NCI-H526 (cell line): ENCODE results near the gene SMCO1.
"Not testable (repeated sequence)": the region's sequence is repeated elsewhere in the genome, so short reads cannot be mapped to it uniquely, and the experiment has no call there.

Experiments
- DNase-seq, 2 experiments: peaks; one replicate each; lab custom pipeline; 2025; lab: John Stamatoyannopoulos, UW

SMCO1 gene

GRCh38 chr3:196521291-196521690, 6.1 kb upstream of the SMCO1 start:
- not testable (repeated sequence) for DNase-seq

DNA sequence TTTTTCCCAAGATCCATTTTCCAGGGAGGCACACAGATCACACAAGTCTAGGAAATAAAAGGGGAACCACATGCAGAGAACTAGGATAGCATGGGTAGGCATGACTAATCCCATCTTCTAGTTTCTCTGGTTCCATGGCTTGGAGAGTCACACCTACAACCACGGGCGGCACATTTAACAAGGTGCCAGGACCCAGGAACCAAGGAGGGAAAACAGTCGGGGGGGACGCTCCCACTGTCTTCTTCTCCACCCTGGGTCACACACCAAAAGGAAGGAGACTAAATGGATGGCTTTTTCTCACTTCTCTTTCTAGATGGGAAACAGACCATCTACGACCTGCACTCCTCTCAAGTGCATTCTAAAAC, 4.6 kb upstream of the SMCO1 start:
- no peak for DNase-seq

GRCh38 chr3:196518966-196519717, 4.0 kb upstream of the SMCO1 start:
- peak; percentile 79 to 94 for DNase-seq

DNA sequence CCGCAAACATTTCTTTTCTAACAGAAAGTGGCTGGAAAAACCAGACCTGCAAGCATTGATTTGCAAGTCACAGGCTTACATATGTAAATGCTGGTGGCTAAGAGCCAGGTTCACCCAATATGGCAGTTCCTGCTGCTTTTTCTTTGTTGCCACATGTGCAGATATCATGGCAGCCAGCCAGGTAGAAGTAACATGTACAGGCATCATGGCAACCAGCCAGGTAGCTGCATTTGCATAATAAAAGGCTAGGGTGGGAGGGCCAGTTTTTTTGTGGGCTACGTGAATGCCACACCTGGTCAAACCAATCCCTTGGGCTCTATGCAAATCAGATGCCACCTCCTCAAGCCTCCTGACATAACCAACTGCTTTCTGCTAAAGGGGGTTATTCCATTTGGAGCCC, 2.8 kb upstream of the SMCO1 start:
- peak; percentile 99 for DNase-seq

DNA sequence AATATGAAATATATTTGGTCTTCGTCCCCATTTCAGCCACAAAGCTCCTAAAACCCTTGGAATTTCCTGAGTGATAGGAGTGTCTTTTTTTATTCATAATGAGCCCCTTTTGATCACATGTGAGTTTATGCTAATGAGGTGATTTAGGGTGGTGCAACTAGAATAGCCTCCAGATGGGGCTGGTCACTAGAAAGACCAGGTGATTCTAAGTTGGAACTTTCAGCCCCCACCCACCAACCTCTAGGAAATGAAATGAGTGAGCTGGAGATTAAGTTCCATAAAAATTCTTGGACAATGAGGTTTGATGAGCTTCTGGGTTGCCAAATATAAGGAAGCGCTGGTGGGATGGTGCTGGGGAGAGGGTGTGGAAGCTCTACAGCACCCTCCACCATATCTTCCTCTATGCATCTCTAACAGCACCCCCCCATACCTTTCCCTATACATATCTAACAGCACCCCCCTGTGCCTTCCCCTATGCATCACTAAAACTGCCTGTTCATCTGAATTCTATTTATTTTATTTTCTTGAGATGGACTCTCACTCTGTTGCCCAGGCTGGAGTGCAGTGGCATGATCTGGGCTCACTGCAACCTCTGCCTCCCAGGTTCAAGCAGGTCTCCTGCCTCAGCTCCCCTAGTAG, 2.1 kb upstream of the SMCO1 start:
- DNase-seq: peak; percentile 73 to 85

GRCh38 chr3:196514350-196514716, 813 bp downstream of the SMCO1 start:
- no peak for DNase-seq

DNA sequence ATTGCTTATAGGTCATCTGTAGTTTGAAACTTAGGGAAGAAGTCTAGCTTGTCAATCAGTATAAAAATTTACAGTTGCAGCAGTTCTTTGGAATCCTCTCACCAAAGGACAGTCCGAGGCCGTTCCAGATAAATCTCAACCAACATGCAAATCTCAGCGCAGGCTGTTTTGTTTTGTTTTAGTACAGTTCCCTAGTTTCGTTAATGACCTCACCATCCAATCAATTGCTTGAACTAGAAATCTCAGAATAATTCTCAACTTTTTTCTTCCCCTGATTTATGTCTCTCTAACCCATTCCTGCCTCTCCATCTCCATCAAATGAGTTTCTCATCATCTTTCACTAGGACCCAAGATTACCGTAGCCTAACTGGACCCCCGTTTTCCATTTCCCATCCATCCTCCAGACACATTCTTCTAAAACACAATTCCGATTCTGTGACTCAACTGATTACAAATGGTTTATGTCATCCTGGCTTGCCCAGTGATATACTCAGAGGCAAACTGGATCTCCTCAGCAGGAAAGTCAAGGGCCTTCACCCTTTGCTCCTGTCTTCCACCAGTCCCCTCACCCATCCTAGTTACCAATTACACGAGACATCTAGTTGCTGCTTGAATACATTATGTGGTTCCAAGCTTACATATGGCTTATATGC, 1.3 kb downstream of the SMCO1 start:
- DNase-seq: no peak

- DNase-seq: not testable (repeated sequence)
Measured at GRCh38 chr3:196511646-196512425, 3.3 kb downstream of the SMCO1 start.

DNA sequence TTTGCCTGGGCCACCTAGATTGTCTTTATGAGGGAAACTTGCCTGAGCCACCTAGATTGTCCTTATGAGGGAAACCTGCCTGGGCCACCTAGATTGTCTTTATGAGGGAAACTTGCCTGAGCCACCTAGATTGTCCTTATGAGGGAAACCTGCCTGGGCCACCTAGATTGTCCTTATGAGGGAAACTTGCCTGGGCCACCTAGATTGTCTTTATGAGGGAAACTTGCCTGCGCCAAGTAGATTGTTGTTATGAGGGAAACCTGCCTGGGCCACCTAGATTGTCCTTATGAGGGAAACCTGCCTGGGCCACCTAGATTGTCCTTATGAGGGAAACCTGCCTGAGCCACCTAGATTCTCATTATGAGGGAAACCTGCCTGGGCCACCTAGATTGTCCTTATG, 4.0 kb downstream of the SMCO1 start:
- DNase-seq: not testable (repeated sequence)

GRCh38 chr3:196506687-196507086, 8.5 kb downstream of the SMCO1 start:
- DNase-seq: no peak

DNA sequence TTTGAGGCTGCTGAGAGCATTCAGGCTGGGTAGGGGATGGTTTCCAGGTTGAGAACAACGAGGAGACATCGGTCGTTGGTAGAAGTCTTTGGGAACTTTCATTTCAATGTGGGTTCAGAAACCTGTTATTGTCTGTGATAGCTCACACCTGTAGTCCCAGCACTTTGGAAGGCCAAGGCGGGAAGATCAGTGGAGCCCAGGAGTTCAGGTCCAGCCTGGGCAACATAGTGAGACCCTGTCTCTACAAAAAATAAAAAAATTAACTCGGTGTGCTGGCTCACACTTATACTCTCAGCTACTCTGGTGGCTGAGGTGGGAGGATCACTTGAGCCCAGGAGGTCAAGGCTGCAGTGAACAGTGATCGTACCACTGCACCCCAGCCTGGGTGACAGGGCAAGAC, 10.6 kb downstream of the SMCO1 start:
- DNase-seq: no peak

DNA sequence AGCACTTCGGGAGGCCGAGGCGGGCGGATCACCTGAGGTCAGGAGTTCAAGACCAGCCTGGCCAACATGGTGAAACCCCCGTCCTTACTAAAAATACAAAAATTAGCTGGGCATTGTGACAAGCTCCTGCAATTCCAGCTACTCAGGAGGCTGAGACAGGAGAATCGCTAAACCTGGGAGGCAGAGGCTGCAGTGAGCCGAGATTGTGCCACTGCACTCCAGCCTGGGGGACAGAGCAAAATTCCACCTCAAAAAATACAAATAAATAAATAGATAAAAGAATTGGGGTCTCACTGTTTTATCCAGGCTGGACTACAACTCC, 11.1 kb downstream of the SMCO1 start:
- not testable (repeated sequence) for DNase-seq

GRCh38 chr3:196503196-196504076, 11.7 kb downstream of the SMCO1 start, which contains the start of gene RNF168:
RNF168 (minus strand) TSS chr3:196503768; CDS start chr3:196503173, 595 bp downstream.
- DNase-seq: peak; percentile 91 to 99

DNA sequence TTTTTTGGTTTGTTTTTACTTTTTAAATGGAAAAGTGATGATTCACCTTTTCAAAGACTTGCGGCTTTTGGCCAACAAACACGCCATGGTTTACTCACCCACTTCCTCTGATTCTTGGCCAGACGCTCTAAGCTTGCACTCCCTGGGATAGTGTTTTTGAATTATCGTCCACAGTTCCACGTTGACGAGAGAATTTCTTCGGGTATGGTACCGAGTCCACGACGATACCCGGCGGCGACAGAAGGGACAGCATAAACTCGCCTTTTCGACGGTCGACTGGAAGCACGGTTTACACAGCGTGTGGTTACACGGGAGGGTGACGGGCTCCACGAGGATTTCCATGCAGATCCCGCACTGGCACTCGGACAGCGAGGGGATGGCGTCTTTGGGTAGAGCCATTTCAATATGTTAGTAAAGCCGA, 12.4 kb downstream of the SMCO1 start:
- peak in 1 of 2 experiments; percentile 58 for DNase-seq

- DNase-seq: peak in 1 of 2 experiments; percentile 61
Measured at GRCh38 chr3:196501316-196502044, 13.7 kb downstream of the SMCO1 start.

GRCh38 chr3:196499807-196500524, 15.2 kb downstream of the SMCO1 start:
- peak; percentile 34 to 71 for DNase-seq

DNA sequence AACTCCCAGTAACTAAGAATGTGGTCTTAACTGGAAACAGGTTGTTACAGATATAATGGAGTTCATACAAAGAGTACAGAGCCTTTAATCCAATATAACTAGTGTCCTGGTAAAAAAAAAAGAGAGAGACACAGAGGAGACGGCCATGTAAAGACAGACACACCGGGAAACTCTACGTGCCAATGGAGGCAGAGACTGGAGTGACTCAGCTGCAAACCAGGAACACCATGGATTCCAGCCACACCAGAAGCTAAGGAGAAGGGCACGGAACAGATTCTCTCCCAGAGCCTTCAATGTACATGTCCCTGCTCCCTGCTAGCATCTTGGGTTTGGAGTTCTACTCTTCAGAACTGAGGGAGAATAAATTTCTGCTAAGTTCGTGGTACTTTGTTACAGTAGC, 16.1 kb downstream of the SMCO1 start:
- no peak for DNase-seq

GRCh38 chr3:196498297-196498696, 16.8 kb downstream of the SMCO1 start:
- DNase-seq: no peak

DNA sequence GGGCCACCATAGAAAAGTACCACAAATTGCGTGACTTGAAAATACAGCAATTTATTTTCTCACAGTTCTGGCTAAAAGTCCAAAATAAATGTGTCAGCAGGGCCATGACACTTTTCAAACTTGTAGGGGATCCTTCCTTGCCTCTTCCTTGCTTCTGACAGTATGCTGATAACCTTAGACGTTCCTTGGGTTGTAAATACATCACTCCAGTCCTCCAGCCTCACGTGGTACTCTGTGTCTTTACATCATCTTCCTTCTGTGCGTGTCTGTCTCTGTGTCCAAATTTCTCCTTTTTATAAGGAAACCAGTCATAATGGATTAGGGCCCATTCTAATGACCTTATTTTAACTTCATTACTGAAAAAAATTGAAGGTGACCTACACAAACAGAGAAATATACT, 19.0 kb downstream of the SMCO1 start:
- no peak for DNase-seq

GRCh38 chr3:196493292-196493691, 21.9 kb downstream of the SMCO1 start:
- no peak for DNase-seq
